Left lung (tissue), 10 donors: ENCODE results near the gene BEST3. TPM values are rescaled to one million over a fixed set of nuclear protein-coding genes. Genes with fewer than 3 reads are reported as not detected.

Source experiments
- ATAC-seq: fragments of 200-7000 bp; cut with Tn5 transposase; one replicate; pipeline ENCODE4 v1.9.1; 2020; ENCODE audit warnings: moderate library complexity
- DNase-seq, 4 donors: peaks; one replicate each; pipeline ENCODE4 v3.0.0-alpha.2; 2013 to 2020
- H3K27ac ChIP-seq, 2 donors: fragments of 200-600 bp; sonication (generic) in 1 of 2; one replicate each; pipeline versions ENCODE4 v1.5.0 to v1.8.0; 2020 to 2021
- H3K27me3 ChIP-seq, 2 donors: fragments of 200-600 bp; sonication (generic) in 1 of 2; one replicate each; pipeline versions ENCODE4 v1.5.0 to v1.8.0; 2020 to 2021
- H3K36me3 ChIP-seq, 2 donors: fragments of 200-600 bp; sonication (generic) in 1 of 2; one replicate each; pipeline versions ENCODE4 v1.5.0 to v1.8.0; 2020 to 2021
- H3K4me1 ChIP-seq, 2 donors: fragments of 200-600 bp; one replicate each; pipeline ENCODE4 v1.8.0; 2021
- H3K4me3 ChIP-seq, 2 donors: fragments of 200-600 bp; sonication (generic) in 1 of 2; one replicate each; pipeline versions ENCODE4 v1.5.0 to v1.8.0; 2020 to 2021; ENCODE audit warnings: mild to moderate bottlenecking in 1 of 2
- H3K9me3 ChIP-seq, 2 donors: fragments of 200-600 bp; sonication (generic) in 1 of 2; one replicate each; pipeline versions ENCODE4 v1.5.0 to v1.8.0; 2020 to 2021
- CTCF ChIP-seq, 2 donors: fragments of 200-600 bp; sonication (generic) in 1 of 2; IDR thresholded peaks; one replicate each; pipeline versions ENCODE4 v1.5.0 to v1.8.0; 2021; ENCODE audit warnings: antibody characterized with exemption in 2 of 2
- intact Hi-C, 2 donors: fragments of 100-400 bp; cut with DNase I; formaldehyde crosslinking; loops; one replicate each; pipeline versions ENCODE4 v1.11.2 to v1.14.2; 2022
- polyA plus RNA-seq, 6 donors: library from polyadenylated mRNA; unstranded; fragments of 120-200 nt; gene quantifications; one replicate each; pipeline ENCODE4 v1.2.1, GENCODE V29; 2013; ENCODE audit not compliant: insufficient read length in 6 of 6
- total RNA-seq, 2 donors: library from RNA; stranded (reverse); fragmentation: NEBNext Ultra II Directional; extraction: Animal tissue kit (Norgen Biotek cat#: 25700); gene quantifications; one replicate each; pipeline ENCODE4 v1.2.1, GENCODE V29; 2021
- donor health status: DM: no; HTN: yes; CAD: no.
- donor health status: DM: no; HTN: no; CAD: no.

Gene BEST3
- total and polyA plus RNA-seq, 8 donors: 0.28 to 0.67 (median 0.45) TPM; not detected in 2

- intact Hi-C loops: no loop called here
- DNase-seq (no peak), ATAC-seq (no peak)
Measured at GRCh38 chr12:69682110-69682755, 16.9 kb downstream of the BEST3 start.

GRCh38 chr12:69679119-69679518 lies 20.0 kb downstream of the BEST3 start:
- Histone ChIP-seq H3K27ac (no peak overlapping the region), H3K4me3 (no peak overlapping the region), H3K9me3 (no peaks in the 10 kb centered on the region), H3K4me1 (no peaks in the 10 kb centered on the region), H3K27me3 (no peaks in the 10 kb centered on the region), H3K36me3 (no peaks in the 10 kb centered on the region)
- no peak for DNase-seq
- no peak for TF ChIP-seq CTCF (IDR thresholded peaks at IDR 0.05)
- no peak for ATAC-seq
- intact Hi-C loops: no loop called here

More at GRCh38 chr12:69682110-69682755, 16.9 kb downstream of the BEST3 start:
- Histone ChIP-seq H3K4me1 (no peaks in the 10 kb centered on the region), H3K36me3 (no peaks in the 10 kb centered on the region), H3K9me3 (no peaks in the 10 kb centered on the region), H3K27me3 (no peaks in the 10 kb centered on the region), H3K4me3 (no peak overlapping the region), H3K27ac (no peak overlapping the region)
- TF ChIP-seq CTCF (IDR thresholded peaks at IDR 0.05): no peak

- Histone ChIP-seq H3K9me3 (no peaks in the 10 kb centered on the region), H3K36me3 (no peaks in the 10 kb centered on the region), H3K27ac (no peak overlapping the region), H3K4me3 (no peak overlapping the region), H3K4me1 (no peaks in the 10 kb centered on the region), H3K27me3 (no peaks in the 10 kb centered on the region)
- ATAC-seq (no peak), DNase-seq (no peak)
- TF ChIP-seq CTCF (IDR thresholded peaks at IDR 0.05): no peak
- intact Hi-C loops: no loop called here
Measured at GRCh38 chr12:69676257-69677012, 22.7 kb downstream of the BEST3 start.

GRCh38 chr12:69672195-69672594 lies 26.9 kb downstream of the BEST3 start:
- H3K9me3 ChIP-seq: no peaks in the 10 kb centered on the region
- no peak overlapping the region for H3K27ac ChIP-seq
- H3K27me3 ChIP-seq: no peaks in the 10 kb centered on the region
- DNase-seq (no peak), ATAC-seq (peak; percentile 32)
- intact Hi-C loops: no loop called here
- H3K4me3 ChIP-seq: no peak overlapping the region
- no peaks in the 10 kb centered on the region for H3K4me1 ChIP-seq
- no peak for TF ChIP-seq CTCF (IDR thresholded peaks at IDR 0.05)
- H3K36me3 ChIP-seq: no peaks in the 10 kb centered on the region

- no peak for DNase-seq
- no peak for TF ChIP-seq CTCF (IDR thresholded peaks at IDR 0.05)
- Histone ChIP-seq H3K4me3 (no peak overlapping the region), H3K9me3 (no peaks in the 10 kb centered on the region), H3K27ac (no peak overlapping the region), H3K36me3 (no peaks in the 10 kb centered on the region), H3K4me1 (no peaks in the 10 kb centered on the region), H3K27me3 (no peaks in the 10 kb centered on the region)
- intact Hi-C loops: no loop called here
- ATAC-seq: peak; percentile 94
Measured at GRCh38 chr12:69671597-69671996, 27.5 kb downstream of the BEST3 start.
